Loucy (cell line): ENCODE measurements around the gene C7orf25.

ENCODE experiments used
- H2AFZ ChIP-seq: fragments of 200-600 bp; sonication (generic); 2 replicates; pipeline ENCODE4 v1.6.0; 2016; ENCODE audit warnings: antibody characterized with exemption, mild to moderate bottlenecking, low read length, moderate library complexity
- H3F3A ChIP-seq: fragments of 200-600 bp; 2 replicates; pipeline ENCODE4 v1.6.0; 2016; ENCODE audit warnings: antibody characterized with exemption, low read depth, mild to moderate bottlenecking
- H3K27me3 ChIP-seq: fragments of 200-600 bp; sonication (generic); 2 replicates; pipeline ENCODE4 v1.6.1; 2014; ENCODE audit warnings: low read length, mild to moderate bottlenecking; ENCODE audit not compliant: insufficient read depth, poor library complexity, severe bottlenecking
- H3K36me3 ChIP-seq: fragments of 200-600 bp; sonication (generic); 2 replicates; pipeline ENCODE4 v1.6.1; 2016; ENCODE audit warnings: low read length; ENCODE audit not compliant: insufficient read depth
- H3K4me1 ChIP-seq: fragments of 200-600 bp; sonication (generic); 2 replicates; pipeline ENCODE4 v1.5.1; 2014; ENCODE audit warnings: low read length, mild to moderate bottlenecking; ENCODE audit not compliant: insufficient read depth, poor library complexity, severe bottlenecking
- H3K4me2 ChIP-seq: fragments of 200-600 bp; sonication (generic); 2 replicates; pipeline ENCODE4 v1.6.0; 2014; ENCODE audit warnings: antibody characterized with exemption, low read length, low read depth, mild to moderate bottlenecking; ENCODE audit not compliant: poor library complexity, severe bottlenecking
- H3K4me3 ChIP-seq: fragments of 200-600 bp; sonication (generic); 2 replicates; pipeline ENCODE4 v1.5.1; 2014; ENCODE audit warnings: low read length, mild to moderate bottlenecking, mixed read lengths; ENCODE audit not compliant: poor library complexity, severe bottlenecking
- H3K79me2 ChIP-seq: fragments of 200-600 bp; sonication (generic); 2 replicates; pipeline ENCODE4 v1.6.1; 2014; ENCODE audit warnings: low read length; ENCODE audit not compliant: insufficient read depth
- H3K9ac ChIP-seq: fragments of 200-600 bp; sonication (generic); 2 replicates; pipeline ENCODE4 v1.6.0; 2014; ENCODE audit warnings: mild to moderate bottlenecking, low read depth, low read length, moderate library complexity; ENCODE audit not compliant: poor library complexity, severe bottlenecking
- H3K9me2 ChIP-seq: fragments of 200-600 bp; sonication (generic); replicated peaks from 2 replicates; pipeline ENCODE4 v1.6.1; 2016; ENCODE audit warnings: low read depth, low read length, mixed read lengths
- H3K9me3 ChIP-seq: fragments of 200-600 bp; sonication (generic); 2 replicates; pipeline ENCODE4 v1.6.1; 2014; ENCODE audit warnings: mild to moderate bottlenecking, antibody characterized with exemption, low read length, low read depth; ENCODE audit not compliant: insufficient read depth
- H4K20me1 ChIP-seq: fragments of 200-600 bp; sonication (generic); 2 replicates; pipeline ENCODE4 v1.6.0; 2014; ENCODE audit warnings: antibody characterized with exemption, low read length, mild to moderate bottlenecking; ENCODE audit not compliant: insufficient read depth, poor library complexity, severe bottlenecking
- CTCF ChIP-seq: fragments of 200-600 bp; sonication (generic); conservative IDR thresholded peaks from 2 replicates; pipeline ENCODE4 v1.5.1; 2014; ENCODE audit warnings: mild to moderate bottlenecking, antibody characterized with exemption, low read length
- EZH2phosphoT487 ChIP-seq: fragments of 200-600 bp; IDR thresholded peaks from 2 replicates; pipeline ENCODE4 v1.6.1; 2018; ENCODE audit warnings: antibody characterized with exemption, mild to moderate bottlenecking, moderate library complexity, borderline replicate concordance

Gene C7orf25

GRCh38 chr7:42926204-42926603 is 14.3 kb upstream of the C7orf25 start:
- no peaks in the 10 kb centered on the region for H3K9me3 ChIP-seq
- peaks cover 82% of the 10 kb centered on the region for H3K79me2 ChIP-seq

GRCh38 chr7:42925630-42926029 is 13.8 kb upstream of the C7orf25 start:
- no peak overlapping the region for H2AFZ ChIP-seq
- H3K9me2 ChIP-seq: no peaks in the 10 kb centered on the region
- H3K36me3 ChIP-seq: peaks cover 62% of the 10 kb centered on the region
- peak overlapping the region; percentile 43 for H3K4me3 ChIP-seq
- peaks cover 76% of the 10 kb centered on the region for H3K79me2 ChIP-seq
- TF ChIP-seq CTCF (no peak), EZH2phosphoT487 (no peak)
- H3K9me3 ChIP-seq: no peaks in the 10 kb centered on the region
- H4K20me1 ChIP-seq: peaks cover 69% of the 10 kb centered on the region
- no peaks in the 10 kb centered on the region for H3K27me3 ChIP-seq
- H3K9ac ChIP-seq: peak overlapping the region; percentile 35
- peaks cover 62% of the 10 kb centered on the region for H3K4me1 ChIP-seq
- H3K4me2 ChIP-seq: peak overlapping the region; percentile 100
- no peaks in the 10 kb centered on the region for H3F3A ChIP-seq

More at GRCh38 chr7:42926204-42926603, 14.3 kb upstream of the C7orf25 start:
- H3K4me3 ChIP-seq: peak overlapping the region; percentile 90
- peak overlapping the region; percentile 100 for H3K4me2 ChIP-seq
- H4K20me1 ChIP-seq: peaks cover 75% of the 10 kb centered on the region
- peaks cover 57% of the 10 kb centered on the region for H3K36me3 ChIP-seq
- H3K9ac ChIP-seq: peak overlapping the region; percentile 9
- no peaks in the 10 kb centered on the region for H3K9me2 ChIP-seq
- no peak overlapping the region for H2AFZ ChIP-seq
- no peaks in the 10 kb centered on the region for H3F3A ChIP-seq
- TF ChIP-seq CTCF (no peak), EZH2phosphoT487 (no peak)
- H3K27me3 ChIP-seq: no peaks in the 10 kb centered on the region
- peaks cover 66% of the 10 kb centered on the region for H3K4me1 ChIP-seq

DNA sequence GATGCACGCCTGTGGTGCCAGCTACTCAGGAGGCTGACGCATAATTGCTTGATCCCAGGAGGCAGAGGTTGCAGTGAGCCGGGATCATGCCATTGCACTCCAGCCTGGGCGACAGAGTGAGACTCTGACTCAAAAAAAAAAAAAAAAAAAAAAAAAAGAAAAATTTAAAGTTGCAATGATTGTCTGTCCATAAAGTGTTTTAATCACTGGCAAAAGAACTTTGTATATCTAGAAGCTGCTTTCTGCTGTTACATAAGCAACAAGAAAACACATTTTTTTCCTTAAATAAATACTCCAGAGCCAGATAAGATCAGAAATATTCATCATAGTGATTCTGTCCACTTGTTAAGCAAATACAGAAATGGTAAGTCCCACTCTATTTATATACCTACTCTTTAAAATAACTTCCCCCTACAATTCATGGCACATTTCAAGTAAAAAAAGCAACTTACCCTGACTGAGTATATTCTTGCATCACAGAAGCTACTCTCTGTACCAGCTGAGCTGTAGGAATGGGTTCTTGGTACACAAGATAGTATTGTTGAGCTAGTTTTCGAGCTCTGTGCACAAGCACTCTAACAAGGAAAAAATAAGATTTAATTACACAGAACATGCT is 12.5 kb upstream of the C7orf25 start:
- Histone ChIP-seq H4K20me1 (peaks cover 56% of the 10 kb centered on the region), H3K79me2 (peaks cover 63% of the 10 kb centered on the region), H3K4me2 (peak overlapping the region; percentile 100)

More for the DNA sequence above, 12.5 kb upstream of the C7orf25 start:
- no peaks in the 10 kb centered on the region for H3K9me2 ChIP-seq
- no peaks in the 10 kb centered on the region for H3K9me3 ChIP-seq
- no peak overlapping the region for H3K4me3 ChIP-seq
- H2AFZ ChIP-seq: no peak overlapping the region
- H3F3A ChIP-seq: no peaks in the 10 kb centered on the region
- no peaks in the 10 kb centered on the region for H3K27me3 ChIP-seq
- H3K36me3 ChIP-seq: peaks cover 74% of the 10 kb centered on the region
- peak overlapping the region; percentile 35 for H3K9ac ChIP-seq
- peaks cover 51% of the 10 kb centered on the region for H3K4me1 ChIP-seq
- no peak for TF ChIP-seq CTCF
- no peak for TF ChIP-seq EZH2phosphoT487
